GM12892 (cell line): Measurements from ENCODE around the gene UGT1A6.

Experiments
- POLR2A ChIP-seq: IDR thresholded peaks from 2 replicates; pipeline ENCODE4 v1.6.1; 2011; ENCODE audit warnings: low read depth, low read length, control low read depth
- POLR2AphosphoS5 ChIP-seq: IDR thresholded peaks from 2 replicates; pipeline ENCODE4 v1.6.1; 2011; ENCODE audit warnings: low read depth, low read length, control low read depth

DNA sequence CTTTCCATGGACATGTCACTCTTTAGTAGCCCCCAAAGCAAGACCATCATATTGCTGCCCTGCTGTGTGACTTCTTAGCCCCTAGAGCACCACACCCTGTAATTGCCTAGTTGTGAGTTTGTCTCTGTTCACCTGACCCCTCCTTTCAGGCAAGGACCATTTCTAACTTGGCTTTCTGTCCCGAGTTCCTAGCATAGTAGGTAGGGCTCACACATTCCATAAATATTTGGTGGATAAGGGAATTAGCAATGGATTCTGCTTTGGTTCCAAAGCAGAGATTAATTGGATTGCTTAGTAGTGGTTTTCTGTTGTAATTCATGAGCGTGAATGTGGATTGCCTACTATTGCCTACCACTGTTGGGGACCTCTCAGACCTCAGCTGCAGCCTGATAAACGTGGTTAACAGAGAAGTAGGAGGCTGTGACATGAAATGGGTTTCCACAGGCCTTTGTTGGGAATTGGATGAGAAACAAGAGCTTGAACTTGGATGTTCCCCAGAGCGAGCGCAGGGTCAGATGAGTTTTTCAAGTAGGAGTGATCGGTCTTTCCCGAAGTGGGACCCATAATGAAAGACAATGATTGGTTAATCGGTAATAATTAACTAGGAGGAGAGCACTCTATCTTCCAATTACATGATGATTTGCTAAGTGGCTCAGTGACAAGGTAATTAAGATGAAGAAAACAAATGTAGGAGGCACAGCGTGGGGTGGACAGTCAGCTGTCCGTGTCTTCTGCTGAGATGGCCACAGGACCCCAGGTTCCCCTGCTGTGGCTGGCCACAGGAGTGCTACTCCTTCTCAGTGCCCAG lies 54.0 kb downstream of the UGT1A6 start:
- TF ChIP-seq POLR2A (no peak), POLR2AphosphoS5 (no peak)
